ENCODE data around the gene PGAP2.

DNA sequence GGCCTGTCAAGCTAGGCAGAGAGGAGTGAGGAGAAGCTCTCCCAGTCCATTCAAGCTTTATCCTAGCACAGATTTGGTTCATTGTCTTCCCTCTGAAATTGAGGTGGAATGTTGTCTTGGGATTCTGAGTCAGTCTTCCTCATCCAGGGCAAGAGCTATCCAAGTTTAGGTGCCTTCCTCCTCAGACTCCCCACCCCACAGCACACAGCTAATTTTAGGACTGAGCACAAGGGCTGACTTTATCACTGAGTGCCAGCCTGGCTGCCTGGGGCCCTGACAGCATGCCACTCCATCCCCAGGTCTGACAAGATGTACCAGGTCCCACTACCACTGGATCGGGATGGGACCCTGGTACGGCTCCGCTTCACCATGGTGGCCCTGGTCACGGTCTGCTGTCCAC lies 2.6 kb downstream of the PGAP2 start:
- TF ChIP-seq POLR2A (IDR thresholded peaks at IDR 0.05) (no peak), POLR2AphosphoS5 (IDR thresholded peaks at IDR 0.05) (no peak)
- TF ChIP-seq, protein P1, sequence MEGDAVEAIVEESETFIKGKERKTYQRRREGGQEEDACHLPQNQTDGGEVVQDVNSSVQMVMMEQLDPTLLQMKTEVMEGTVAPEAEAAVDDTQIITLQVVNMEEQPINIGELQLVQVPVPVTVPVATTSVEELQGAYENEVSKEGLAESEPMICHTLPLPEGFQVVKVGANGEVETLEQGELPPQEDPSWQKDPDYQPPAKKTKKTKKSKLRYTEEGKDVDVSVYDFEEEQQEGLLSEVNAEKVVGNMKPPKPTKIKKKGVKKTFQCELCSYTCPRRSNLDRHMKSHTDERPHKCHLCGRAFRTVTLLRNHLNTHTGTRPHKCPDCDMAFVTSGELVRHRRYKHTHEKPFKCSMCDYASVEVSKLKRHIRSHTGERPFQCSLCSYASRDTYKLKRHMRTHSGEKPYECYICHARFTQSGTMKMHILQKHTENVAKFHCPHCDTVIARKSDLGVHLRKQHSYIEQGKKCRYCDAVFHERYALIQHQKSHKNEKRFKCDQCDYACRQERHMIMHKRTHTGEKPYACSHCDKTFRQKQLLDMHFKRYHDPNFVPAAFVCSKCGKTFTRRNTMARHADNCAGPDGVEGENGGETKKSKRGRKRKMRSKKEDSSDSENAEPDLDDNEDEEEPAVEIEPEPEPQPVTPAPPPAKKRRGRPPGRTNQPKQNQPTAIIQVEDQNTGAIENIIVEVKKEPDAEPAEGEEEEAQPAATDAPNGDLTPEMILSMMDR (IDR thresholded peaks at IDR 0.05), result no peak

Measured in upper lobe of left lung (tissue), 4 donors.